Ishikawa (cell line): Measurements from ENCODE around the gene PIRT.

ENCODE experiments used
- CEBPB ChIP-seq: IDR thresholded peaks from 2 replicates; pipeline ENCODE4 v1.6.1; 2012
- CREB1 ChIP-seq: IDR thresholded peaks from 2 replicates; pipeline ENCODE4 v1.6.1; 2012; ENCODE audit warnings: low read depth
- EGR1 ChIP-seq: IDR thresholded peaks from 2 replicates; pipeline ENCODE4 v1.6.1; 2012
- EP300 ChIP-seq: IDR thresholded peaks from 2 replicates; pipeline ENCODE4 v1.6.1; 2012; ENCODE audit warnings: borderline replicate concordance
- NFIC ChIP-seq: IDR thresholded peaks from 2 replicates; pipeline ENCODE4 v1.6.1; 2012
- RAD21 ChIP-seq: IDR thresholded peaks from 2 replicates; pipeline ENCODE4 v1.6.1; 2012; ENCODE audit warnings: low read depth
- TAF1 ChIP-seq: IDR thresholded peaks from 2 replicates; pipeline ENCODE4 v1.6.1; 2012; ENCODE audit warnings: low read depth, mild to moderate bottlenecking
- YY1 ChIP-seq: IDR thresholded peaks from 2 replicates; pipeline ENCODE4 v1.6.1; 2012; ENCODE audit warnings: low read depth
- ZBTB7A ChIP-seq: IDR thresholded peaks from 2 replicates; pipeline ENCODE4 v1.6.1; 2012; ENCODE audit warnings: low read depth
- TF ChIP-seq, protein P1 (sequence below): IDR thresholded peaks from 2 replicates; pipeline ENCODE4 v1.6.1; 2012; ENCODE audit warnings: low read depth, mild to moderate bottlenecking
- TF ChIP-seq, protein P2 (sequence below): IDR thresholded peaks from 2 replicates; pipeline ENCODE4 v1.6.1; 2012

DNA sequence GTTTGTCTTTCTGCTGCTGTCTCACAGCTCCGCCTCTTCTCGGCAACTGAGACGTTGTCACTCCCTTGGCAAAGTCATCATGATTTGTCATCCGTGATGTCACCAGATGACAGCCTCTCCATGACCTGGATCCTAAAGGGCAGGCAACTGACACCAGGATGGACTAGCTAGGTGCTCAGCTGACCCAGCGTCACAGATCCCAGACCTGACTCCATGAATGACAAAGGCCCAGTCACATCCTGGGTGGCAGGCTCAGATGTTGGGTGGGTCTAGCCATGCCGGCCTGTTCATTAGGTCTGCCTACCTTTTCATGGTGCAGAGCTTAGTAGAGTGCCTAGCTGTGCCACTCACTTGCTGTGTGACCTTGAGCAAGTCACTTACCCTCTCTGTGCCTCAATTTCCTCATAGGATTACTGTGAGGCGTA lies 30.2 kb downstream of the PIRT start:
- TF ChIP-seq RAD21 (no peak), EP300 (no peak), ZBTB7A (no peak), YY1 (no peak), TAF1 (no peak), CEBPB (no peak), EGR1 (no peak), NFIC (no peak), CREB1 (no peak)
- TF ChIP-seq, protein P1, sequence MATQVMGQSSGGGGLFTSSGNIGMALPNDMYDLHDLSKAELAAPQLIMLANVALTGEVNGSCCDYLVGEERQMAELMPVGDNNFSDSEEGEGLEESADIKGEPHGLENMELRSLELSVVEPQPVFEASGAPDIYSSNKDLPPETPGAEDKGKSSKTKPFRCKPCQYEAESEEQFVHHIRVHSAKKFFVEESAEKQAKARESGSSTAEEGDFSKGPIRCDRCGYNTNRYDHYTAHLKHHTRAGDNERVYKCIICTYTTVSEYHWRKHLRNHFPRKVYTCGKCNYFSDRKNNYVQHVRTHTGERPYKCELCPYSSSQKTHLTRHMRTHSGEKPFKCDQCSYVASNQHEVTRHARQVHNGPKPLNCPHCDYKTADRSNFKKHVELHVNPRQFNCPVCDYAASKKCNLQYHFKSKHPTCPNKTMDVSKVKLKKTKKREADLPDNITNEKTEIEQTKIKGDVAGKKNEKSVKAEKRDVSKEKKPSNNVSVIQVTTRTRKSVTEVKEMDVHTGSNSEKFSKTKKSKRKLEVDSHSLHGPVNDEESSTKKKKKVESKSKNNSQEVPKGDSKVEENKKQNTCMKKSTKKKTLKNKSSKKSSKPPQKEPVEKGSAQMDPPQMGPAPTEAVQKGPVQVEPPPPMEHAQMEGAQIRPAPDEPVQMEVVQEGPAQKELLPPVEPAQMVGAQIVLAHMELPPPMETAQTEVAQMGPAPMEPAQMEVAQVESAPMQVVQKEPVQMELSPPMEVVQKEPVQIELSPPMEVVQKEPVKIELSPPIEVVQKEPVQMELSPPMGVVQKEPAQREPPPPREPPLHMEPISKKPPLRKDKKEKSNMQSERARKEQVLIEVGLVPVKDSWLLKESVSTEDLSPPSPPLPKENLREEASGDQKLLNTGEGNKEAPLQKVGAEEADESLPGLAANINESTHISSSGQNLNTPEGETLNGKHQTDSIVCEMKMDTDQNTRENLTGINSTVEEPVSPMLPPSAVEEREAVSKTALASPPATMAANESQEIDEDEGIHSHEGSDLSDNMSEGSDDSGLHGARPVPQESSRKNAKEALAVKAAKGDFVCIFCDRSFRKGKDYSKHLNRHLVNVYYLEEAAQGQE: no peak
- TF ChIP-seq, protein P2, sequence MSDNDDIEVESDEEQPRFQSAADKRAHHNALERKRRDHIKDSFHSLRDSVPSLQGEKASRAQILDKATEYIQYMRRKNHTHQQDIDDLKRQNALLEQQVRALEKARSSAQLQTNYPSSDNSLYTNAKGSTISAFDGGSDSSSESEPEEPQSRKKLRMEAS: no peak
